ENCODE data around the gene GARIN5A.
A peak's percentile ranks its signal among the peaks of the same experiment; 100 is the strongest.
"Not testable (repeated sequence)": the region's sequence is repeated elsewhere in the genome, so short reads cannot be mapped to it uniquely, and the experiment has no call there.

Gene GARIN5A

GRCh38 chr19:50488389-50489194, 11.9 kb upstream of the GARIN5A start:
- DNase-seq (ENCODE audit: low read depth in 3 of 3): no peak

- DNase-seq (ENCODE audit: low read depth in 3 of 3): peak; percentile 35 to 66 (median 46)
These were observed 10.3 kb upstream of the GARIN5A start for GRCh38 chr19:50486823-50487515.

GRCh38 chr19:50485284-50485955, 8.8 kb upstream of the GARIN5A start:
- no peak for DNase-seq (ENCODE audit: low read depth in 3 of 3)

- no peak for DNase-seq (ENCODE audit: low read depth in 3 of 3)
These were observed 6.3 kb upstream of the GARIN5A start for GRCh38 chr19:50482916-50483315.

GRCh38 chr19:50482271-50482855, 5.7 kb upstream of the GARIN5A start:
- no peak for DNase-seq (ENCODE audit: low read depth in 3 of 3)

GRCh38 chr19:50481351-50482149, 4.9 kb upstream of the GARIN5A start:
- DNase-seq (ENCODE audit: low read depth in 3 of 3): no peak

- DNase-seq (ENCODE audit: low read depth in 3 of 3): no peak
These were observed 3.8 kb upstream of the GARIN5A start for GRCh38 chr19:50480281-50481111.

GRCh38 chr19:50479761-50480251, 3.2 kb upstream of the GARIN5A start:
- no peak for DNase-seq (ENCODE audit: low read depth in 3 of 3)

- DNase-seq (ENCODE audit: low read depth in 3 of 3): peak in 1 of 3 experiments; percentile 25
These were observed 2.5 kb upstream of the GARIN5A start for GRCh38 chr19:50478901-50479715.

- DNase-seq (ENCODE audit: low read depth in 3 of 3): no peak
These were observed 1.3 kb upstream of the GARIN5A start for GRCh38 chr19:50477751-50478515.

GRCh38 chr19:50476907-50477238, 225 bp upstream of the GARIN5A start:
- DNase-seq (ENCODE audit: low read depth in 3 of 3): no peak

- no peak for DNase-seq (ENCODE audit: low read depth in 3 of 3)
These were observed 868 bp downstream of the GARIN5A start for GRCh38 chr19:50475736-50476223.

- no peak for DNase-seq (ENCODE audit: low read depth in 3 of 3)
These were observed 1.5 kb downstream of the GARIN5A start for GRCh38 chr19:50475101-50475568.

- not testable (repeated sequence) for DNase-seq (ENCODE audit: low read depth in 3 of 3)
These were observed 3.3 kb downstream of the GARIN5A start for GRCh38 chr19:50473336-50473735.

- no peak for DNase-seq (ENCODE audit: low read depth in 3 of 3)
These were observed 7.8 kb downstream of the GARIN5A start for GRCh38 chr19:50468818-50469217.

- no peak for DNase-seq (ENCODE audit: low read depth in 3 of 3)
These were observed 9.1 kb downstream of the GARIN5A start for GRCh38 chr19:50467566-50467965.

- DNase-seq (ENCODE audit: low read depth in 3 of 3): no peak
These were observed 10.0 kb downstream of the GARIN5A start for GRCh38 chr19:50466706-50467039.

GRCh38 chr19:50465986-50466705, 10.5 kb downstream of the GARIN5A start:
- no peak for DNase-seq (ENCODE audit: low read depth in 3 of 3)

Data from stimulated activated CD4-positive, alpha-beta T cell treated with anti-CD3 and anti-CD28 coated beads, TNF-alpha, amount 100 ng/mL, for 24 hours (primary cell).